Parathyroid adenoma (tissue), 2 donors: ENCODE measurements around the gene EBF3.

Experiments used
- H2AFZ ChIP-seq: fragments of 300-600 bp; sonication (generic); one replicate; pipeline ENCODE4 v1.7.0; 2017; ENCODE audit warnings: antibody characterized with exemption, mild to moderate bottlenecking
- H3K27ac ChIP-seq: fragments of 300-600 bp; sonication (generic); one replicate; pipeline ENCODE4 v1.7.0; 2017
- H3K27me3 ChIP-seq: fragments of 300-600 bp; sonication (generic); one replicate; pipeline ENCODE4 v1.7.0; 2017; ENCODE audit warnings: low read length; ENCODE audit not compliant: control insufficient read depth, insufficient read depth
- H3K36me3 ChIP-seq: fragments of 300-600 bp; sonication (generic); one replicate; pipeline ENCODE4 v1.7.0; 2017; ENCODE audit warnings: low read length; ENCODE audit not compliant: control insufficient read depth, insufficient read depth
- H3K4me1 ChIP-seq: fragments of 300-600 bp; sonication (generic); one replicate; pipeline ENCODE4 v1.7.0; 2017; ENCODE audit warnings: control low read depth
- H3K4me2 ChIP-seq: fragments of 300-600 bp; sonication (generic); one replicate; pipeline ENCODE4 v1.7.0; 2017; ENCODE audit warnings: low read length
- H3K4me3 ChIP-seq: fragments of 300-600 bp; sonication (generic); one replicate; pipeline ENCODE4 v1.7.0; 2017; ENCODE audit warnings: low read depth, low read length
- H3K79me2 ChIP-seq: fragments of 300-600 bp; sonication (generic); one replicate; pipeline ENCODE4 v1.7.0; 2017; ENCODE audit warnings: control low read depth
- H3K9ac ChIP-seq: fragments of 300-600 bp; sonication (generic); one replicate; pipeline ENCODE4 v1.7.0; 2017; ENCODE audit warnings: mild to moderate bottlenecking
- H3K9me3 ChIP-seq: fragments of 300-600 bp; sonication (generic); one replicate; pipeline ENCODE4 v1.7.0; 2017; ENCODE audit warnings: low read length; ENCODE audit not compliant: control insufficient read depth
- CTCF ChIP-seq: fragments of 300-600 bp; sonication (generic); IDR thresholded peaks from one replicate; pipeline ENCODE4 v1.7.0; 2017; ENCODE audit warnings: antibody characterized with exemption, mild to moderate bottlenecking
- donor health status: primary hyperparathyroidism.

The EBF3 gene

GRCh38 chr10:129895811-129896135, 68.3 kb downstream of the EBF3 start:
- no peaks in the 10 kb centered on the region for H3K79me2 ChIP-seq
- no peak overlapping the region for H3K4me2 ChIP-seq
- no peak overlapping the region for H2AFZ ChIP-seq
- no peak overlapping the region for H3K27ac ChIP-seq
- no peaks in the 10 kb centered on the region for H3K4me1 ChIP-seq
- no peaks in the 10 kb centered on the region for H3K36me3 ChIP-seq
- no peaks in the 10 kb centered on the region for H3K27me3 ChIP-seq
- no peak for TF ChIP-seq CTCF
- no peak overlapping the region for H3K4me3 ChIP-seq
- H3K9ac ChIP-seq, result no peak overlapping the region
- no peaks in the 10 kb centered on the region for H3K9me3 ChIP-seq

- H3K36me3 ChIP-seq, result no peaks in the 10 kb centered on the region
- H3K4me1 ChIP-seq, result no peaks in the 10 kb centered on the region
- H3K4me2 ChIP-seq, result no peak overlapping the region
- no peaks in the 10 kb centered on the region for H3K27me3 ChIP-seq
- no peaks in the 10 kb centered on the region for H3K9me3 ChIP-seq
- H3K79me2 ChIP-seq, result no peaks in the 10 kb centered on the region
- H3K4me3 ChIP-seq, result no peak overlapping the region
- H3K9ac ChIP-seq, result no peak overlapping the region
- no peak for TF ChIP-seq CTCF
- H2AFZ ChIP-seq, result no peak overlapping the region
- no peak overlapping the region for H3K27ac ChIP-seq
Measured at GRCh38 chr10:129894698-129895097, 69.4 kb downstream of the EBF3 start.

GRCh38 chr10:129893104-129894089, 70.7 kb downstream of the EBF3 start:
- H2AFZ ChIP-seq, result no peak overlapping the region
- no peaks in the 10 kb centered on the region for H3K9me3 ChIP-seq
- H3K9ac ChIP-seq, result no peak overlapping the region
- no peak for TF ChIP-seq CTCF
- H3K4me1 ChIP-seq, result no peaks in the 10 kb centered on the region
- H3K27me3 ChIP-seq, result no peaks in the 10 kb centered on the region
- no peak overlapping the region for H3K4me3 ChIP-seq
- no peak overlapping the region for H3K4me2 ChIP-seq
- H3K36me3 ChIP-seq, result no peaks in the 10 kb centered on the region
- no peaks in the 10 kb centered on the region for H3K79me2 ChIP-seq
- peak overlapping the region; percentile 54 for H3K27ac ChIP-seq

- no peak overlapping the region for H3K9ac ChIP-seq
- TF ChIP-seq CTCF, result no peak
- peak overlapping the region; percentile 54 for H3K27ac ChIP-seq
- H3K4me3 ChIP-seq, result no peak overlapping the region
- no peak overlapping the region for H2AFZ ChIP-seq
- no peaks in the 10 kb centered on the region for H3K79me2 ChIP-seq
- H3K4me1 ChIP-seq, result no peaks in the 10 kb centered on the region
- no peaks in the 10 kb centered on the region for H3K36me3 ChIP-seq
- H3K9me3 ChIP-seq, result no peaks in the 10 kb centered on the region
- H3K4me2 ChIP-seq, result no peak overlapping the region
- no peaks in the 10 kb centered on the region for H3K27me3 ChIP-seq
Measured at GRCh38 chr10:129892548-129893052, 71.5 kb downstream of the EBF3 start.
